Fibroblast of lung (primary cell): ENCODE data around the gene SLC26A6. TPM values are rescaled to one million over a fixed set of nuclear protein-coding genes. Genes with fewer than 3 reads are reported as not detected.

Experiments used
- DNase-seq, 2 donors: peaks; one replicate each; pipeline versions ENCODE4 v3.0.0 to v3.0.0-alpha.2; 2010; ENCODE audit warnings: low read depth in 2 of 2
- H2AFZ ChIP-seq: 2 replicates; pipeline ENCODE4 v1.5.1; 2012; ENCODE audit warnings: low read length, control low read depth, inconsistent platforms
- H3K27ac ChIP-seq: 2 replicates; pipeline ENCODE4 v1.5.1; 2011; ENCODE audit warnings: low read length, control low read depth; ENCODE audit not compliant: insufficient read depth
- H3K27me3 ChIP-seq: 2 replicates; pipeline ENCODE4 v1.5.1; 2011; ENCODE audit warnings: mild to moderate bottlenecking, low read length; ENCODE audit not compliant: control insufficient read depth, insufficient read depth
- H3K36me3 ChIP-seq: 2 replicates; pipeline ENCODE4 v1.5.1; 2011; ENCODE audit warnings: low read length; ENCODE audit not compliant: control insufficient read depth, insufficient read depth
- H3K4me1 ChIP-seq: 2 replicates; pipeline ENCODE4 v1.5.1; 2011; ENCODE audit warnings: low read length; ENCODE audit not compliant: control insufficient read depth, insufficient read depth; ENCODE audit errors: extremely low read depth
- H3K4me2 ChIP-seq: 2 replicates; pipeline ENCODE4 v1.5.1; 2011; ENCODE audit warnings: low read length, control low read depth; ENCODE audit not compliant: insufficient read depth; ENCODE audit errors: extremely low read depth
- H3K4me3 ChIP-seq, 4 experiments: fragments of 200-600 bp in 1 of 4; sonication (generic) in 1 of 4; replicated peaks in 1 of 4; 2 replicates each; pipeline ENCODE4 v1.5.1; 2011 to 2016; ENCODE audit warnings: low read length in 4 of 4, low read depth in 3 of 4, mild to moderate bottlenecking in 3 of 4, control low read depth in 2 of 4, inconsistent platforms in 1 of 4, mixed read lengths in 1 of 4; ENCODE audit not compliant: insufficient read depth in 1 of 4; ENCODE audit errors: control extremely low read depth in 1 of 4
- H3K79me2 ChIP-seq: 2 replicates; pipeline ENCODE4 v1.5.1; 2012; ENCODE audit warnings: mild to moderate bottlenecking, low read length, inconsistent platforms; ENCODE audit not compliant: control insufficient read depth, insufficient read depth
- H3K9ac ChIP-seq: 2 replicates; pipeline ENCODE4 v1.5.1; 2011; ENCODE audit warnings: mild to moderate bottlenecking, low read length, control low read depth; ENCODE audit not compliant: insufficient read depth
- H3K9me3 ChIP-seq: 2 replicates; pipeline ENCODE4 v1.5.1; 2012; ENCODE audit warnings: low read depth, low read length; ENCODE audit not compliant: control insufficient read depth, insufficient read depth
- H4K20me1 ChIP-seq: 2 replicates; pipeline ENCODE4 v1.5.1; 2011; ENCODE audit warnings: low read length; ENCODE audit not compliant: control insufficient read depth, insufficient read depth; ENCODE audit errors: extremely low read depth
- CTCF ChIP-seq, 2 donors: IDR thresholded peaks in 1 of 2; conservative IDR thresholded peaks in 1 of 2; 1 replicate in 1 of 2; 2 replicates in 1 of 2; pipeline ENCODE4 v1.5.1; 2011 to 2012; ENCODE audit warnings: low read length in 2 of 2, control low read depth in 1 of 2, inconsistent platforms in 1 of 2, low read depth in 1 of 2, mild to moderate bottlenecking in 1 of 2
- EZH2 ChIP-seq: IDR thresholded peaks from 2 replicates; pipeline ENCODE4 v1.5.1; 2012; ENCODE audit warnings: low read length, control low read depth, mild to moderate bottlenecking; ENCODE audit errors: missing control alignments
- polyA plus RNA-seq, 2 donors: library from polyadenylated mRNA; depleted of rRNA in 1 of 2; stranded (reverse) in 1 of 2; unstranded in 1 of 2; fragments of >200 nt; gene quantifications; 2 replicates each; pipeline ENCODE4 v1.2.1, GENCODE V29; 2011 to 2012; ENCODE audit warnings: missing spikeins in 1 of 2
- total RNA-seq: library from RNA; depleted of rRNA; stranded (reverse); fragments of >200 nt; gene quantifications from 2 replicates; pipeline ENCODE4 v1.2.1, GENCODE V29; 2014

The SLC26A6 gene
- total and polyA plus RNA-seq, 2 donors (not counting 1 experiment from before 2014, with no cell fraction given), result 20.9 to 36.3 TPM

GRCh38 chr3:48663489-48664312, 28.4 kb upstream of the SLC26A6 start:
- Histone ChIP-seq H4K20me1 (no peaks in the 10 kb centered on the region), H3K4me1 (peaks cover 7% of the 10 kb centered on the region), H3K79me2 (no peaks in the 10 kb centered on the region), H3K4me3 (peak overlapping the region; percentile 49 to 78 (median 60)), H2AFZ (peak overlapping the region; percentile 31), H3K9me3 (no peaks in the 10 kb centered on the region), H3K27ac (peak overlapping the region; percentile 91), H3K36me3 (no peaks in the 10 kb centered on the region), H3K27me3 (peaks cover 5% of the 10 kb centered on the region), H3K9ac (peak overlapping the region; percentile 85), H3K4me2 (peak overlapping the region; percentile 92)
- no peak for TF ChIP-seq EZH2
- TF ChIP-seq CTCF (conservative IDR thresholded peaks at IDR 0.05 in 1 of 2, IDR thresholded peaks at IDR 0.05 in 1 of 2; ENCODE audit: low read depth in 1 of 2, low read length in 2 of 2), result peak; percentile 60 to 71
- DNase-seq, result peak; percentile 98 to 99

- Histone ChIP-seq H2AFZ (no peak within 1 kb of the TSS), H3K9ac (peak within 1 kb of the TSS; percentile 85), H3K4me2 (peak within 1 kb of the TSS; percentile 92), H3K27ac (peak within 1 kb of the TSS; percentile 91), H3K36me3 (no peaks in the 10 kb centered on the region), H4K20me1 (no peaks in the 10 kb centered on the region), H3K79me2 (no peaks in the 10 kb centered on the region), H3K4me3 (peak within 1 kb of the TSS; percentile 49 to 78 (median 60)), H3K27me3 (peaks cover 5% of the 10 kb centered on the region), H3K4me1 (peaks cover 7% of the 10 kb centered on the region), H3K9me3 (no peaks in the 10 kb centered on the region)
- TF ChIP-seq EZH2, result peak; percentile 42
- TF ChIP-seq CTCF (conservative IDR thresholded peaks at IDR 0.05 in 1 of 2, IDR thresholded peaks at IDR 0.05 in 1 of 2; ENCODE audit: low read depth in 1 of 2, low read length in 2 of 2), result no peak
- peak; percentile 90 to 94 for DNase-seq
Observed at GRCh38 chr3:48662753-48663488, 27.7 kb upstream of the SLC26A6 start, which contains the start of gene CELSR3. Gene CELSR3 (minus strand): TSS chr3:48662886. CDS start chr3:48662634, 252 bp downstream.

GRCh38 chr3:48662145-48662752, 27.0 kb upstream of the SLC26A6 start:
- H3K27ac ChIP-seq, result no peak overlapping the region
- no peak for DNase-seq
- no peaks in the 10 kb centered on the region for H3K79me2 ChIP-seq
- H3K36me3 ChIP-seq, result no peaks in the 10 kb centered on the region
- peaks cover 5% of the 10 kb centered on the region for H3K27me3 ChIP-seq
- H3K4me3 ChIP-seq, result peak overlapping the region in 1 of 4 experiments; percentile 71
- peaks cover 7% of the 10 kb centered on the region for H3K4me1 ChIP-seq
- H4K20me1 ChIP-seq, result no peaks in the 10 kb centered on the region
- TF ChIP-seq CTCF (conservative IDR thresholded peaks at IDR 0.05 in 1 of 2, IDR thresholded peaks at IDR 0.05 in 1 of 2; ENCODE audit: low read depth in 1 of 2, low read length in 2 of 2) (no peak), EZH2 (no peak)
- peak overlapping the region; percentile 27 for H3K4me2 ChIP-seq
- no peak overlapping the region for H3K9ac ChIP-seq
- no peaks in the 10 kb centered on the region for H3K9me3 ChIP-seq
- no peak overlapping the region for H2AFZ ChIP-seq
